B cell (primary cell): ENCODE measurements around the gene ANKRD40CL. TPM values are rescaled to one million over a fixed set of nuclear protein-coding genes. Genes with fewer than 3 reads are reported as not detected.

Experiments used
- ATAC-seq: fragments of 200-7000 bp; cut with Tn5 transposase; one replicate; pipeline ENCODE4 v1.10.0; 2021; ENCODE audit warnings: low read depth, mild to moderate bottlenecking, moderate number of reproducible peaks, moderate library complexity
- CTCF ChIA-PET: fragments of 350-600 bp; sonication (Branson Sonifier 250); formaldehyde crosslinking; loops from one replicate; lab custom pipeline; 2021; ENCODE audit warnings: antibody characterized with exemption, inconsistent platforms; lab: Charles Lee
- POLR2A ChIA-PET: fragments of 350-600 bp; sonication (Branson Sonifier 250); formaldehyde crosslinking; loops from one replicate; lab custom pipeline; 2021; ENCODE audit warnings: antibody characterized with exemption; lab: Charles Lee
- DNase-seq: peaks from one replicate; pipeline ENCODE4 v3.0.0; 2013
- H2AFZ ChIP-seq: 2 replicates; pipeline ENCODE4 v1.6.1; 2012; ENCODE audit warnings: mild to moderate bottlenecking, low read depth, low read length; ENCODE audit not compliant: insufficient read depth, poor library complexity, severe bottlenecking
- H3K27ac ChIP-seq, 2 donors: 1 replicate in 1 of 2; 2 replicates in 1 of 2; pipeline ENCODE4 v1.5.1; 2012 to 2013; ENCODE audit warnings: low read length in 2 of 2, mild to moderate bottlenecking in 2 of 2, moderate library complexity in 1 of 2
- H3K27me3 ChIP-seq, 4 experiments: fragments of 200-600 bp in 1 of 4; sonication (generic) in 1 of 4; replicated peaks in 1 of 4; 1 replicate in 2 of 4; 2 replicates in 2 of 4; pipeline versions ENCODE4 v1.6.1 to v1.7.0; 2013 to 2016; ENCODE audit warnings: low read length in 3 of 4, mild to moderate bottlenecking in 2 of 4, mixed read lengths in 1 of 4, moderate library complexity in 1 of 4; ENCODE audit not compliant: insufficient read depth in 4 of 4, control insufficient read depth in 3 of 4; ENCODE audit errors: control extremely low read depth in 1 of 4
- H3K36me3 ChIP-seq, 2 experiments: replicated peaks in 1 of 2; 1 replicate in 1 of 2; 2 replicates in 1 of 2; pipeline versions ENCODE4 v1.6.1 to v1.7.1; 2013; ENCODE audit warnings: low read length in 1 of 2; ENCODE audit not compliant: insufficient read depth in 2 of 2, control insufficient read depth in 1 of 2; ENCODE audit errors: control extremely low read depth in 1 of 2, extremely low read depth in 1 of 2
- H3K4me1 ChIP-seq, 2 donors: fragments of 200-600 bp in 1 of 2; sonication (generic) in 1 of 2; 1 replicate in 1 of 2; 2 replicates in 1 of 2; pipeline versions ENCODE4 v1.5.1 to v1.6.1; 2013 to 2017; ENCODE audit warnings: low read length in 2 of 2; ENCODE audit not compliant: control insufficient read depth in 2 of 2, insufficient read depth in 2 of 2
- H3K4me2 ChIP-seq: replicated peaks from 2 replicates; pipeline ENCODE3; 2012; ENCODE audit warnings: mild to moderate bottlenecking, low read depth, low read length; ENCODE audit not compliant: poor library complexity, severe bottlenecking
- H3K4me3 ChIP-seq, 5 experiments: fragments of 200-600 bp in 1 of 5; sonication (generic) in 1 of 5; 1 replicate in 3 of 5; 2 replicates in 2 of 5; pipeline versions ENCODE4 v1.5.1 to v1.7.0; 2011 to 2016; ENCODE audit warnings: low read length in 4 of 5, mild to moderate bottlenecking in 4 of 5, low read depth in 2 of 5, control low read depth in 1 of 5, moderate library complexity in 1 of 5; ENCODE audit not compliant: insufficient read depth in 1 of 5; ENCODE audit errors: control extremely low read depth in 1 of 5, extremely low read depth in 1 of 5
- H3K79me2 ChIP-seq: fragments of 200-600 bp; sonication (generic); one replicate; pipeline ENCODE4 v1.6.0; 2016; ENCODE audit warnings: low read length; ENCODE audit not compliant: control insufficient read depth, insufficient read depth
- H3K9ac ChIP-seq: fragments of 200-600 bp; sonication (generic); 2 replicates; pipeline ENCODE4 v1.6.1; 2017; ENCODE audit warnings: mild to moderate bottlenecking, low read length, moderate library complexity
- H3K9me3 ChIP-seq, 3 donors: one replicate each; pipeline versions ENCODE4 v1.6.1 to v1.7.1; 2013; ENCODE audit warnings: low read length in 2 of 3; ENCODE audit not compliant: control insufficient read depth in 2 of 3, insufficient read depth in 1 of 3; ENCODE audit errors: control extremely low read depth in 1 of 3
- H4K20me1 ChIP-seq: 2 replicates; pipeline ENCODE4 v1.6.0; 2012; ENCODE audit warnings: mild to moderate bottlenecking, low read length; ENCODE audit not compliant: insufficient read depth, control insufficient read depth, poor library complexity, severe bottlenecking
- H3K27ac Mint-ChIP-seq: one replicate; pipeline ENCODE4 v1.8.0; 2021; ENCODE audit warnings: mixed read lengths
- H3K27me3 Mint-ChIP-seq: one replicate; pipeline ENCODE4 v1.8.0; 2021; ENCODE audit warnings: mixed read lengths
- H3K4me1 Mint-ChIP-seq: one replicate; pipeline ENCODE4 v1.8.0; 2021; ENCODE audit warnings: mixed read lengths
- H3K4me3 Mint-ChIP-seq: one replicate; pipeline ENCODE4 v1.8.0; 2021; ENCODE audit warnings: mixed read lengths
- H3K9me3 Mint-ChIP-seq: one replicate; pipeline ENCODE4 v1.8.0; 2022; ENCODE audit warnings: mixed read lengths; ENCODE audit not compliant: insufficient read depth
- CTCF ChIP-seq: fragments of 200-600 bp; IDR thresholded peaks from one replicate; pipeline ENCODE4 v1.8.0; 2022; ENCODE audit warnings: antibody characterized with exemption, mild to moderate bottlenecking
- EZH2 ChIP-seq: IDR thresholded peaks from 2 replicates; pipeline ENCODE4 v1.6.1; 2012; ENCODE audit warnings: borderline replicate concordance, low read depth, mild to moderate bottlenecking, moderate library complexity, low read length; ENCODE audit not compliant: insufficient read depth, poor library complexity, severe bottlenecking
- WGBS: methylation state at CpG from one replicate; pipeline ENCODE4 v1.1.5; 2013; ENCODE audit warnings: missing lambda C conversion rate; ENCODE audit not compliant: insufficient coverage; 5-methylcytosine and 5-hydroxymethylcytosine counted together
- intact Hi-C: fragments of 100-400 bp; cut with micrococcal nuclease; formaldehyde crosslinking; loops from one replicate; pipeline ENCODE4 v1.10.0; 2022
- polyA plus RNA-seq: library from polyadenylated mRNA; depleted of rRNA; stranded (reverse); fragments of >200 nt; gene quantifications from 2 replicates; pipeline ENCODE4 v1.2.3, GENCODE V29; 2012
- total RNA-seq, 2 donors: library from RNA; stranded (reverse); fragments of 120-200 nt in 1 of 2; gene quantifications; 1 replicate in 1 of 2; 2 replicates in 1 of 2; pipeline versions ENCODE4 v1.2.3 to v1.2.4, GENCODE V29; 2013 to 2022

ANKRD40CL gene
- total and polyA plus RNA-seq, 2 donors (not counting 1 experiment from before 2014, with no cell fraction given) = not detected

GRCh38 chr17:50778988-50779387, 11.7 kb upstream of the ANKRD40CL start:
- H2AFZ ChIP-seq = no peak overlapping the region
- no peak for ATAC-seq
- TF ChIP-seq EZH2 (no peak), CTCF (no peak)
- H3K9me3 Mint-ChIP-seq = no peaks in the 10 kb centered on the region
- peaks cover 8% of the 10 kb centered on the region for H3K27me3 Mint-ChIP-seq
- H3K27me3 ChIP-seq = peaks cover 0 to 3% (median 1%) of the 10 kb centered on the region in 4 experiments
- no peak overlapping the region for H3K9ac ChIP-seq
- H4K20me1 ChIP-seq = no peaks in the 10 kb centered on the region
- no peak overlapping the region for H3K4me2 ChIP-seq
- CTCF ChIA-PET = interaction anchor here (0.6 kb wide), 1 partner anchor 201 kb away, joined by 3 read pairs; no protein-coding TSS in a partner anchor
- peaks cover 7% of the 10 kb centered on the region for H3K4me1 Mint-ChIP-seq
- no peaks in the 10 kb centered on the region for H3K36me3 ChIP-seq
- H3K4me3 ChIP-seq = no peak overlapping the region
- peaks cover 0 to 5% of the 10 kb centered on the region in 2 donors for H3K4me1 ChIP-seq
- H3K9me3 ChIP-seq = peaks cover 0 to 3% (median 0%) of the 10 kb centered on the region in 3 donors
- intact Hi-C loops = no loop called here
- no peak overlapping the region for H3K27ac ChIP-seq
- H3K79me2 ChIP-seq = no peaks in the 10 kb centered on the region
- H3K4me3 Mint-ChIP-seq = no peak overlapping the region
- no peak for DNase-seq
- no peak overlapping the region for H3K27ac Mint-ChIP-seq
- POLR2A ChIA-PET = interaction anchor here (0.6 kb wide), 1 partner anchor 716 kb away, joined by 3 read pairs; no protein-coding TSS in a partner anchor
- no CpG with 5 or more reads among the region's 4 CpGs for WGBS

- H3K27me3 ChIP-seq = peaks cover 0 to 3% (median 1%) of the 10 kb centered on the region in 4 experiments
- peaks cover 0 to 5% of the 10 kb centered on the region in 2 donors for H3K4me1 ChIP-seq
- ATAC-seq = no peak
- H3K27ac ChIP-seq = no peak overlapping the region
- H2AFZ ChIP-seq = no peak overlapping the region
- Mint-ChIP-seq H3K9me3 (no peaks in the 10 kb centered on the region), H3K27me3 (peaks cover 8% of the 10 kb centered on the region), H3K27ac (no peak overlapping the region), H3K4me1 (peaks cover 7% of the 10 kb centered on the region), H3K4me3 (no peak overlapping the region)
- ChIA-PET CTCF (interaction anchor here (0.6 kb wide), 1 partner anchor 201 kb away, joined by 3 read pairs; no protein-coding TSS in a partner anchor), POLR2A (no interaction called here)
- TF ChIP-seq EZH2 = no peak
- TF ChIP-seq CTCF = no peak
- no peak overlapping the region for H3K9ac ChIP-seq
- peaks cover 0 to 3% (median 0%) of the 10 kb centered on the region in 3 donors for H3K9me3 ChIP-seq
- no peak overlapping the region for H3K4me3 ChIP-seq
- no peak for DNase-seq
- WGBS = no CpG with 5 or more reads among the region's 8 CpGs
- no peaks in the 10 kb centered on the region for H4K20me1 ChIP-seq
- H3K79me2 ChIP-seq = no peaks in the 10 kb centered on the region
- no peak overlapping the region for H3K4me2 ChIP-seq
- intact Hi-C loops = no loop called here
- H3K36me3 ChIP-seq = no peaks in the 10 kb centered on the region
These were observed 11.2 kb upstream of the ANKRD40CL start for GRCh38 chr17:50778471-50778870.
